ENCODE data around the gene MN1. TPM values are rescaled to one million over a fixed set of nuclear protein-coding genes. Genes with fewer than 3 reads are reported as not detected.

The MN1 gene
- total RNA-seq, 1 donor from 2014 or later, result 0.23 TPM

GRCh38 chr22:27800250-27801201, 1.0 kb downstream of the MN1 start:
- no peak for DNase-seq
- no peaks in the 10 kb centered on the region for H3K9me3 Mint-ChIP-seq

GRCh38 chr22:27799827-27800249, 1.7 kb downstream of the MN1 start:
- intact Hi-C loops (cut with micrococcal nuclease), result loop anchor here (5.0 kb wide), 1 partner anchor 1043 kb away; no protein-coding TSS in a partner anchor
- Mint-ChIP-seq H3K4me3 (no peak overlapping the region), H3K9me3 (no peaks in the 10 kb centered on the region), H3K27me3 (peaks cover 27% of the 10 kb centered on the region), H3K36me3 (ENCODE audit: low read depth) (no peaks in the 10 kb centered on the region), H3K4me1 (peaks cover 8% of the 10 kb centered on the region), H3K27ac (no peak overlapping the region)
- no peak for DNase-seq

More at GRCh38 chr22:27800250-27801201, 1.0 kb downstream of the MN1 start:
- Mint-ChIP-seq H3K27ac (no peak overlapping the region), H3K4me3 (peak overlapping the region; percentile 78), H3K36me3 (ENCODE audit: low read depth) (no peaks in the 10 kb centered on the region), H3K4me1 (peaks cover 8% of the 10 kb centered on the region), H3K27me3 (peaks cover 34% of the 10 kb centered on the region)
- intact Hi-C loops (cut with micrococcal nuclease), result loop anchor here (5.0 kb wide), 1 partner anchor 1043 kb away; no protein-coding TSS in a partner anchor

GRCh38 chr22:27799015-27799826, 2.3 kb downstream of the MN1 start:
- no peak overlapping the region for H3K27ac Mint-ChIP-seq
- peaks cover 7% of the 10 kb centered on the region for H3K4me1 Mint-ChIP-seq
- H3K36me3 Mint-ChIP-seq (ENCODE audit: low read depth), result no peaks in the 10 kb centered on the region
- peaks cover 22% of the 10 kb centered on the region for H3K27me3 Mint-ChIP-seq
- DNase-seq, result no peak
- no peaks in the 10 kb centered on the region for H3K9me3 Mint-ChIP-seq
- intact Hi-C loops (cut with micrococcal nuclease), result no loop called here
- H3K4me3 Mint-ChIP-seq, result no peak overlapping the region

- Mint-ChIP-seq H3K36me3 (ENCODE audit: low read depth) (no peaks in the 10 kb centered on the region), H3K4me3 (no peak overlapping the region), H3K27ac (no peak overlapping the region), H3K27me3 (peaks cover 18% of the 10 kb centered on the region), H3K4me1 (peaks cover 7% of the 10 kb centered on the region), H3K9me3 (no peaks in the 10 kb centered on the region)
- no peak for DNase-seq
- intact Hi-C loops (cut with micrococcal nuclease), result no loop called here
These were observed 3.0 kb downstream of the MN1 start for GRCh38 chr22:27798511-27799014.

GRCh38 chr22:27797520-27798391, 3.8 kb downstream of the MN1 start:
- no peak for DNase-seq
- Mint-ChIP-seq H3K36me3 (ENCODE audit: low read depth) (no peaks in the 10 kb centered on the region), H3K4me1 (peaks cover 6% of the 10 kb centered on the region), H3K27me3 (peaks cover 11% of the 10 kb centered on the region), H3K9me3 (no peaks in the 10 kb centered on the region), H3K4me3 (no peak overlapping the region), H3K27ac (no peak overlapping the region)
- intact Hi-C loops (cut with micrococcal nuclease), result no loop called here

- no peak overlapping the region for H3K4me3 Mint-ChIP-seq
- H3K9me3 Mint-ChIP-seq, result no peaks in the 10 kb centered on the region
- no peak for DNase-seq
- intact Hi-C loops (cut with micrococcal nuclease), result no loop called here
- no peak overlapping the region for H3K27ac Mint-ChIP-seq
- no peaks in the 10 kb centered on the region for H3K4me1 Mint-ChIP-seq
- H3K27me3 Mint-ChIP-seq, result peaks cover 4% of the 10 kb centered on the region
- H3K36me3 Mint-ChIP-seq (ENCODE audit: low read depth), result no peaks in the 10 kb centered on the region
These were observed 4.6 kb downstream of the MN1 start for GRCh38 chr22:27796829-27797519.

- intact Hi-C loops (cut with micrococcal nuclease), result no loop called here
- no peak for DNase-seq
- Mint-ChIP-seq H3K27ac (no peak overlapping the region), H3K27me3 (peaks cover 2% of the 10 kb centered on the region), H3K36me3 (ENCODE audit: low read depth) (no peaks in the 10 kb centered on the region), H3K4me1 (no peaks in the 10 kb centered on the region), H3K9me3 (no peaks in the 10 kb centered on the region), H3K4me3 (no peak overlapping the region)
These were observed 5.6 kb downstream of the MN1 start for GRCh38 chr22:27795696-27796517.

- Mint-ChIP-seq H3K36me3 (ENCODE audit: low read depth) (no peaks in the 10 kb centered on the region), H3K4me3 (no peak overlapping the region), H3K9me3 (no peaks in the 10 kb centered on the region), H3K27ac (no peak overlapping the region), H3K4me1 (no peaks in the 10 kb centered on the region), H3K27me3 (peaks cover 2% of the 10 kb centered on the region)
- intact Hi-C loops (cut with micrococcal nuclease), result no loop called here
- no peak for DNase-seq
These were observed 6.5 kb downstream of the MN1 start for GRCh38 chr22:27795053-27795452.

GRCh38 chr22:27794226-27794625, 7.3 kb downstream of the MN1 start:
- H3K36me3 Mint-ChIP-seq (ENCODE audit: low read depth), result no peaks in the 10 kb centered on the region

GRCh38 chr22:27793576-27793975, 8.0 kb downstream of the MN1 start:
- intact Hi-C loops (cut with micrococcal nuclease), result no loop called here
- no peak overlapping the region for H3K4me3 Mint-ChIP-seq
- H3K36me3 Mint-ChIP-seq (ENCODE audit: low read depth), result no peaks in the 10 kb centered on the region
- H3K27ac Mint-ChIP-seq, result no peak overlapping the region
- no peak for DNase-seq
- no peaks in the 10 kb centered on the region for H3K9me3 Mint-ChIP-seq
- no peaks in the 10 kb centered on the region for H3K27me3 Mint-ChIP-seq
- no peaks in the 10 kb centered on the region for H3K4me1 Mint-ChIP-seq

More at GRCh38 chr22:27794226-27794625, 7.3 kb downstream of the MN1 start:
- H3K27ac Mint-ChIP-seq, result no peak overlapping the region
- intact Hi-C loops (cut with micrococcal nuclease), result no loop called here
- H3K4me1 Mint-ChIP-seq, result no peaks in the 10 kb centered on the region
- H3K27me3 Mint-ChIP-seq, result peaks cover 2% of the 10 kb centered on the region
- no peaks in the 10 kb centered on the region for H3K9me3 Mint-ChIP-seq
- no peak for DNase-seq
- H3K4me3 Mint-ChIP-seq, result no peak overlapping the region

- Mint-ChIP-seq H3K9me3 (no peaks in the 10 kb centered on the region), H3K4me3 (no peak overlapping the region), H3K27ac (no peak overlapping the region), H3K36me3 (ENCODE audit: low read depth) (no peaks in the 10 kb centered on the region), H3K27me3 (no peaks in the 10 kb centered on the region), H3K4me1 (no peaks in the 10 kb centered on the region)
- DNase-seq, result no peak
- intact Hi-C loops (cut with micrococcal nuclease), result no loop called here
These were observed 8.9 kb downstream of the MN1 start for GRCh38 chr22:27792452-27793161.

GRCh38 chr22:27791859-27792241, 9.7 kb downstream of the MN1 start:
- DNase-seq, result no peak
- no peaks in the 10 kb centered on the region for H3K36me3 Mint-ChIP-seq (ENCODE audit: low read depth)
- no peaks in the 10 kb centered on the region for H3K27me3 Mint-ChIP-seq
- H3K4me3 Mint-ChIP-seq, result no peak overlapping the region
- H3K9me3 Mint-ChIP-seq, result no peaks in the 10 kb centered on the region
- intact Hi-C loops (cut with micrococcal nuclease), result no loop called here
- no peaks in the 10 kb centered on the region for H3K4me1 Mint-ChIP-seq
- H3K27ac Mint-ChIP-seq, result no peak overlapping the region
